Stimulated activated CD4-positive, alpha-beta T cell treated with anti-CD3 and anti-CD28 coated beads, Interleukin-12 subunit alpha, Interleukin-12 subunit beta, amount 100 ng/mL, for 4 hours (primary cell): ENCODE data around the gene HEBP1.
"Not testable (repeated sequence)": the region's sequence is repeated elsewhere in the genome, so short reads cannot be mapped to it uniquely, and the experiment has no call there.

ENCODE experiments used
- DNase-seq: peaks from one replicate; pipeline ENCODE4 v3.0.0-alpha.2; 2020

HEBP1 gene

GRCh38 chr12:12999959-13000615 lies at the start of gene HEBP1:
Gene HEBP1, minus strand, starts transcription at chr12:13000265. Its CDS starts 151 bp downstream, at chr12:13000114.
- DNase-seq, result peak; percentile 99

DNA sequence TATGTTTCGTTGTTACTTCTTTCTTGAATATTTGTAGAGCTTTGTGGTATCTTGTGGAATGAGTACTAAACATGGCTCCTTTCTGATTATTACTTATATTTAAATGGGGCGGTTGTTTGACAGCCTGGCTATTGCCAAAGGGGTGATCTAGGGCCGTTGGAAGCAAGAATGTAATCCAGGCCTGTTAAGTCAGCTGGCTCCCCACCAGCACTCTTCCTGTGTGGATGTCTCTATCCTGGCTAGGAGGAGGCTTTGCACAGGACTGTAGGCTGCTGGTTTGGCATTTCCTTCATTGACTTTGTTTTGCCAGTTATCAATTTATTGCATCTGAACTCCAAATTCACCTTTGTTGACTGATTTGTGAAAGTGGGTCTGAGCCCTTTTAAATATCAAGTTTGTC lies 49.8 kb upstream of the HEBP1 start:
- no peak for DNase-seq

GRCh38 chr12:13046964-13047363 lies 46.9 kb upstream of the HEBP1 start:
- DNase-seq, result no peak

GRCh38 chr12:13045816-13046215 lies 45.8 kb upstream of the HEBP1 start:
- DNase-seq, result no peak

- DNase-seq, result no peak
These were observed 44.8 kb upstream of the HEBP1 start for GRCh38 chr12:13044906-13045299.

- DNase-seq, result peak; percentile 76
These were observed 44.2 kb upstream of the HEBP1 start, which contains the start of gene FAM234B for GRCh38 chr12:13044002-13044905. Gene FAM234B, plus strand, starts transcription at chr12:13044381. Its CDS starts 23 bp downstream, at chr12:13044404.

DNA sequence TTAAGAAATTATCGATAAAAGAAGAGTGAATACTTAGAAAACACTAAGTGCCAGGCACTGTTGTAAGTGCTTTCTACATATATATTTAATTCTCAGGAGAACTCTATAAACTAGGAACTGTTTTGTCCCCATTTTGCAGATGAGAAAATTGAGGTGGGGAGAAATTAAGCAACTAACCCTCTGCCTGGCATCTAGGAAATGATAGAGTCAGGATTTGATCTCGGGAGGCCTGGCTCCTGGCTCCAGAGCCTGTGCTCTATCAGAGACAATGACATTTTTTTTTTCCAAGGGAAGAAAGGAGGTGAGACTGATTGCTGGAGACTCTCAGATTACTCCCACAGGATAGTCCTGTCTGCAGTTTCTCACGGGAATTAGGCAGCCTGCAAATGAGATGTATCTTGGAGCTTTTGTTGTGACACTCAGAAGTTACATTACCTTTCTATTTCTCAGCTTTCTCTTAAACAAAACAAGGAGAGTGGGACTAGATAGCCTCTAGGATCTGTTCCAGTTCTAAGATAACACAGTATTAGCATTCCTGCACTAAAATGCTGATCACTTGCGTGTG lies 42.7 kb upstream of the HEBP1 start:
- DNase-seq, result no peak

DNA sequence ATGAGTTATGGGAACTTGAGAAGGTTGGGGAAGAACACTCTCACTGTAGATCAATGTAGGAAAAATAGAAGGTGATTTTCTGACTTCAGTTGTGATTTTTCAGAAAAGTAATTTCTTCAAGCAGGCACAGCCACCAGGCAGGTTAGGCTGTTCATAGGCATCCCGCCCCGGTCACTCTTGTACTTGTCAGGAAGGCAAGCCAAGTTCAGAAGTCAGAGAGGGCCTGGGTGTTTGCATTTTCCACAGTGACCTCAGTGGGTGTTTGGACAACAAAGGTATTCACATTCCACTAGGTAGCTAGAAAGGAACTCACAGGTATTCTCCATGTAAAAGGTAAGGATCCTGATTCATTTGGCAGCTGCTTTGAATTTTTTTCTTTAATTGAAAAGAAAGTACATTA lies 41.2 kb upstream of the HEBP1 start:
- DNase-seq, result no peak

- no peak for DNase-seq
These were observed 39.4 kb upstream of the HEBP1 start for GRCh38 chr12:13039328-13039956.

DNA sequence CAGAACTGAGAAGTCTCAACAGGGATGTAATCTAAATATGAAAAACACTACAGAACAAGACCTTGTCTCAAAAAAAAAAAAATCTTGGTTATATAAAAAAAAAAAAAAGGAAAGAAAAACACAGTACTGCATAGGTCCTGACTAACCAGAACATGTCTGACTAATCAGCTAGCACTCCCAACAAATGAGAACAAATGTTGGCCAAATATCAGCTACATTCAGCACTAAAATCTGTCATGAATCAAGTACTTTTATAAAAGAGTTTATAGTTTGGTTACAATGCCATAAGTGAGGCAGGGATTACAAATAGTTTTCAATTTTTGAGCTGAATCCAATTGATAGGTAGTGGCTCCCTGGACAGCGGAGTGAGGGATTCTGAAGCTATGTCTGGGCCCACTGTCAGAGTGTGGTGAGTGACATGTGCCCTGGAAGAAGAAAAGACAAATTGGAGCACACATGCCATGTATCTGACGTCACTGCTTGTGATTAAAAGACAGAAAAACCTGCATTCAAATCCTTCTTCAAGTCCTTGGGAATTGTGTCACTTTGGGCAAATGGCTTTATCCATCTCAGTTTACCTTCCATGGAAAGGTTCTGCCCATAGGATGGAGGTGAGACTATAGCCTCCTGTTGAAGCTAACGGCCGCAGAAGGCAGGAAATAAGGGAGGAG lies 38.6 kb upstream of the HEBP1 start:
- DNase-seq, result no peak

DNA sequence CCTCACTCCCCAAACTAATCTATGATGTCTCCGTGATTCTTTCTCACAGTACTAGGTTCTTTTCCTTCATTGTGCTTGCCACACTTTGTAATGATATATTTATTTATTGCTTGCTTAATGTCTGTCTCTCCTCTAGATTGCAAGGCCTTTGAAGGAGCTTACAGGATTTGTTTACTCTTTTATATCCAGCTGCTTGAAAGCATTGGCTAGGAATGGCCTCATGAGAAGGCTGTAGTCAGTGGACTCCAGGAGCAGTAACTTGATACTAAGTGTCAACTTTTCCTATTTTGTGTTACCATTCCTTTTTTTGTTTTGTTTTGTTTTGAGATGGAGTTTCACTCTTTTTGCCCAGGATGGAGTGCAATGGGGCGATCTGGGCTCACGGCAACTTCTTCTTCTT lies 36.8 kb upstream of the HEBP1 start:
- no peak for DNase-seq

GRCh38 chr12:13035335-13035734 lies 35.3 kb upstream of the HEBP1 start:
- not testable (repeated sequence) for DNase-seq

- DNase-seq, result no peak
These were observed 33.4 kb upstream of the HEBP1 start for GRCh38 chr12:13033476-13033875.

DNA sequence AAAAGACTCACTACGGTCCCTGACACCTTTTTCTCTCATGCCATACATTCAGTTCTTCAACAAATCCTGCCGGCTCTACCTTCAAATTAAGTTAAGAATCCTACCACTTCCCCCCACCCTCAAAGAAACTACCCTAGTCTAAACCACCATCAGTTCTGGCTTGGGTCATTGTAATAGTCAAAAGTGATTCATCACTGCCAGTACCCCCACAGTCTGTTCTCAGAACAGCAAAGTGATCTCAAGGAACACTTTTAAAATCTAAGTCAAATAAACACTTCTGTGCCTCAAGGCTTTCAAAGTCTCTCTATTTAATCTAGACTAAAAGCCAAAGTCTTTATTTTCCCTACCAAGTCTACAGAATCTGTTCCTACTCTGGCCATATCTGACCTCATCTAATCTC lies 32.1 kb upstream of the HEBP1 start:
- no peak for DNase-seq

- no peak for DNase-seq
These were observed 30.7 kb upstream of the HEBP1 start for GRCh38 chr12:13030541-13031291.

DNA sequence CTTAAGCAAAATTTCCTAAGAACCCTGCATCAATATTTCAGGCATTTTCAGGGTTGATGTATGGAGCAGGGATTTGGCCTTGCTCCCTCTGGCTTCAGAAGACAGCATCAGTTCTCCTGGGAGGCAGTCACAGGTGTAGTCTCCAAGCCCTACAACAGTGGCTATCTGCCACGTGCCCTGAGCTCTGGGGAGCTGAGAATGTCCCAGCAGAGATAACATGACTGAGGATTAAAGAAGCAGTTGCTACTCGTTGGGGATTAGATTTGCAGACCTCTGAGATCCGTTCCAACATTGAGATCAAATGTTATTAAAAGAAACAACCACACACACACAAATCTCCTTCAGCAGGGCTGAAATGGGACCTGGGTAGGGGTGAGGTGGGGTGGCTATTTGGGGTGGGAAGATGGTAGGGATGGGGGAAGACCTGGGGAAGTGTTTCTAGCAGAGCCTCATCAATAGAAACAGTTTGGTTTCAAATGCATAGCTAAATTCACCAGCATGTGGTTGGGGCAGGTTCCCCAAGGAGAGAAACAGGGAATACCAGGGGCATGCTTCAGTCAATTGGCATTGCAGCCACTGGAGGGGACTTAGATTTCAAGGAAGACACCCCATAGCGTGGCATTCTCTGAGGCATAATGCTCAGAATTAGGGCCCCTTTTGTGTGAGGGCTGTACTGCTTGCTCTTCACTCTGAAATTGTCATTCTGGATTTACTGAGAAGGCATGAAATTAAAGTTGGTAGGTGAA lies 28.9 kb upstream of the HEBP1 start:
- DNase-seq, result no peak

DNA sequence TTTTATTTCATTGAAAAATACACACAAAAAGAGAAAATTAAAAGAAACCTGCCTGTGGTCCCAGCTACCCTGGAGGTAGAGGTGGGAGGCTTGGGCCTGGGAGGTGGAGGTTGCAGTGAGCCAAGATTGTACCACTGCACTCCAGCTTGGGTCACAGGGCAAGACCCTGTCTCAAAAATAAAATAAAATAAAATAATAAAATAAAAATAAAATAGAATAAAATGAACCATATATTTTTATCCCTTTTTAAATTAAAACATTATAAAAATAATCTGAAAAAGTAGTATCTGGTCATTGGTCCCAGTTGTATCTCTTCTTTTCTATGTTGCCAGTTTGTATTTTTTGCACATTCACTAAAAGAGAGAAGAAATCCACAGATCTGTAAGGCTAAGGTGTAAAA lies 27.4 kb upstream of the HEBP1 start:
- DNase-seq, result no peak

DNA sequence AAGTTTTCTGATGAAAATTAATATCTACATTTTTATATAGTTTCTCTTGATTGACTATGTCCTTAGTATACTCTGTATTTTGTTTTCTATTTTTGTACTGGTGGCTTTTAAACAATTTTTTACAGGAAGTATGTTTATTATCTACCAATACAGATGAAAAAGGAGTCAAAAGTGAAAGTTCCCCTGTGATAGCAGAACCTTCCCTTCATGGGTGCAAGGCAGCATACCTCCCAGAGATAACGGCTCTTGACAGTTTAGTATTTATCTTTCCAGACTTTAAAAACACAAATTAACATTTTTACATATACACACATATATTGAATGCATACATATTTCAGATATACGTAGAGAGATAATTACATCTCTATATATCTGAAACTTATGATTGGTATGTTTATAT lies 27.0 kb upstream of the HEBP1 start:
- DNase-seq, result no peak

DNA sequence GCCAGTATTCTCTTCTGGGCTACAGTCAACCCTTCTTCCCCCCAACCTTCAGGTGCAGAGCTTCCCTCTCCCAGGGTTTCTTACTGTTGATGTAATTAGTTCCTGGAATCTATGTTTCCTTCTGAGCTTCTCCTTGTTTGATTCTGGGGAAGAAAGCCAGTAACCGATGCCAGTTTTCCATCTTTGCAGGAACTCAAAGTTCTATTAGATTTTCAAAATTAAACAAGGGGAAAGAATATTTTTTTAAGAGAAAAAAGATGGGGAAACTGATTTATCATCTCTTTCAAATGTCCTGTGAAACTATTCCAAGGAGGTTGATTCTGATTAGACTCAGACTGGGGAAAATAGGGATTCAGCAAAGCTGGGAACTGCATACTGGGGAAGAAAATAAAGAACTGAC lies 26.2 kb upstream of the HEBP1 start:
- DNase-seq, result no peak

DNA sequence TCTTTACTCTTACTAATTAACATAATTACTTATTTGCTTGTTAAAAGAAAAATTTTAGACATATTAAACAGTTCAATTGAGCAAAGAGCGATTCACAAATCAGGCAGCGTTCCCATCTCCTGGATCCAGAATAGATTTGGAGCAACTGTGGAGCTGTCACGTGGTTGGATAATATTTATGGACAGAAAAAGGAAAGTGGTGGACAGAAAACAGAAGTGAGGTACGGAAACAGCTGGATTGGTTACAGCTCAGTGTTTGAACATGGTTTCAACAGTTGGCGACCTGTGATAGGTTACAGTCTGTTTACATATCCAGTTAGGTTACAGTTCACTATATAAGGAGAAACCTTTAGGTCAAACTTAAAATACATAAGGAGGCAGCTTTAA lies 24.5 kb upstream of the HEBP1 start:
- DNase-seq, result no peak

GRCh38 chr12:13023811-13024530 lies 23.9 kb upstream of the HEBP1 start:
- DNase-seq, result no peak
